HG03060 (cell line): ENCODE data around the gene SPRY1.

Experiments
- ATAC-seq: cut with Tn5 transposase; IDR thresholded peaks from one replicate; pipeline ENCODE4 v1.9.1; 2021; ENCODE audit warnings: low read depth, moderate number of reproducible peaks; ENCODE audit not compliant: unreplicated experiment

The SPRY1 gene

GRCh38 chr4:123378794-123379193, 17.8 kb upstream of the SPRY1 start:
- ATAC-seq: no peak

GRCh38 chr4:123379392-123379791, 17.2 kb upstream of the SPRY1 start:
- ATAC-seq: no peak

- ATAC-seq: no peak
Observed at GRCh38 chr4:123380728-123381716, 15.6 kb upstream of the SPRY1 start.

- no peak for ATAC-seq
Observed at GRCh38 chr4:123381996-123382395, 14.6 kb upstream of the SPRY1 start.

GRCh38 chr4:123383566-123383965, 13.0 kb upstream of the SPRY1 start:
- no peak for ATAC-seq

- no peak for ATAC-seq
Observed at GRCh38 chr4:123386609-123387008, 10.0 kb upstream of the SPRY1 start.

GRCh38 chr4:123390846-123391456, 5.6 kb upstream of the SPRY1 start:
- ATAC-seq: no peak

- ATAC-seq: no peak
Observed at GRCh38 chr4:123393721-123394120, 2.9 kb upstream of the SPRY1 start.

- no peak for ATAC-seq
Observed at GRCh38 chr4:123397144-123398065, 810 bp downstream of the SPRY1 start.

GRCh38 chr4:123398066-123398852, 1.7 kb downstream of the SPRY1 start:
- ATAC-seq: no peak

- ATAC-seq: no peak
Observed at GRCh38 chr4:123398853-123399626, 2.4 kb downstream of the SPRY1 start.

GRCh38 chr4:123399627-123400358, 3.2 kb downstream of the SPRY1 start:
- ATAC-seq: no peak

GRCh38 chr4:123401271-123402120, 4.9 kb downstream of the SPRY1 start:
- no peak for ATAC-seq

- no peak for ATAC-seq
Observed at GRCh38 chr4:123402121-123402465, 5.5 kb downstream of the SPRY1 start.

- ATAC-seq: no peak
Observed at GRCh38 chr4:123403080-123403604, 6.5 kb downstream of the SPRY1 start.

GRCh38 chr4:123404533-123404932, 7.9 kb downstream of the SPRY1 start:
- no peak for ATAC-seq

GRCh38 chr4:123405267-123405865, 8.8 kb downstream of the SPRY1 start:
- ATAC-seq: no peak
